ENCODE results near the gene KIAA0513. TPM values are rescaled to one million over a fixed set of nuclear protein-coding genes. Genes with fewer than 3 reads are reported as not detected.
"Not testable (repeated sequence)": the region's sequence is repeated elsewhere in the genome, so short reads cannot be mapped to it uniquely, and the experiment has no call there.

Gene KIAA0513
- total RNA-seq, 4 donors from 2014 or later, result 18.5 to 41.3 (median 34.5) TPM

GRCh38 chr16:85028685-85029407, 1.3 kb downstream of the KIAA0513 start:
- Histone ChIP-seq H3K27ac (peak overlapping the region; percentile 91 to 95 (median 92)), H3K4me1 (peaks cover 7 to 52% (median 39%) of the 10 kb centered on the region in 4 donors), H3K27me3 (no peaks in the 10 kb centered on the region), H3K9me3 (no peaks in the 10 kb centered on the region), H3K4me3 (peak overlapping the region; percentile 79 to 94 (median 90)), H3K36me3 (no peaks in the 10 kb centered on the region)
- in situ Hi-C loops (cut with MboI; ENCODE audit: low pct_ligation_motif_present in 1 of 4, low pct_unique_long_range_greater_than_20kb in 1 of 4, low sequenced_read_pairs in 3 of 4), result no loop called here
- intact Hi-C loops (cut with DNase I; ENCODE audit: low total_unique reads), result no loop called here
- DNase-seq, result peak; percentile 80
- 13 to 22% methylated on average over 10 to 17 of the region's 17 CpGs for WGBS, 2 donors (ENCODE audit: low coverage in 1 of 2)
- TF ChIP-seq EP300 (IDR thresholded peaks at IDR 0.05; ENCODE audit: low read depth), result no peak
- TF ChIP-seq POLR2AphosphoS5 (IDR thresholded peaks at IDR 0.05), result peak in 1 of 3 donors; percentile 52
- peak; percentile 35 for TF ChIP-seq POLR2A (IDR thresholded peaks at IDR 0.05)
- peak in 1 of 5 experiments; percentile 16 for TF ChIP-seq CTCF (IDR thresholded peaks at IDR 0.05)

- peak; percentile 46 for DNase-seq
- peak overlapping the region; percentile 91 to 95 (median 92) for H3K27ac ChIP-seq
- H3K9me3 ChIP-seq, result no peaks in the 10 kb centered on the region
- H3K36me3 ChIP-seq, result no peaks in the 10 kb centered on the region
- in situ Hi-C loops (cut with MboI; ENCODE audit: low pct_ligation_motif_present in 1 of 4, low pct_unique_long_range_greater_than_20kb in 1 of 4, low sequenced_read_pairs in 3 of 4) (no loop called here), intact Hi-C loops (cut with DNase I; ENCODE audit: low total_unique reads) (no loop called here)
- TF ChIP-seq CTCF (IDR thresholded peaks at IDR 0.05) (no peak), EP300 (IDR thresholded peaks at IDR 0.05; ENCODE audit: low read depth) (no peak), POLR2AphosphoS5 (IDR thresholded peaks at IDR 0.05) (no peak), POLR2A (IDR thresholded peaks at IDR 0.05) (no peak)
- H3K4me3 ChIP-seq, result peak overlapping the region in 1 of 4 donors; percentile 94
- H3K4me1 ChIP-seq, result peaks cover 7 to 52% (median 39%) of the 10 kb centered on the region in 4 donors
- WGBS, 2 donors (ENCODE audit: low coverage in 1 of 2), result 0 to 9% methylated on average over 3 to 4 of the region's 4 CpGs
- H3K27me3 ChIP-seq, result no peaks in the 10 kb centered on the region
Measured at GRCh38 chr16:85029408-85029784, 1.8 kb downstream of the KIAA0513 start.

GRCh38 chr16:85029981-85030401, 2.4 kb downstream of the KIAA0513 start:
- peak; percentile 54 for DNase-seq
- Histone ChIP-seq H3K36me3 (no peaks in the 10 kb centered on the region), H3K27ac (peak overlapping the region; percentile 91 to 95 (median 92)), H3K27me3 (no peaks in the 10 kb centered on the region), H3K9me3 (no peaks in the 10 kb centered on the region), H3K4me1 (peaks cover 7 to 52% (median 39%) of the 10 kb centered on the region in 4 donors), H3K4me3 (peak overlapping the region in 1 of 4 donors; percentile 94)
- WGBS, 2 donors (ENCODE audit: low coverage in 1 of 2), result 32 to 59% methylated on average over 6 to 16 of the region's 16 CpGs
- in situ Hi-C loops (cut with MboI; ENCODE audit: low pct_ligation_motif_present in 1 of 4, low pct_unique_long_range_greater_than_20kb in 1 of 4, low sequenced_read_pairs in 3 of 4), result no loop called here
- no peak for TF ChIP-seq POLR2A (IDR thresholded peaks at IDR 0.05)
- peak in 1 of 3 donors; percentile 30 for TF ChIP-seq POLR2AphosphoS5 (IDR thresholded peaks at IDR 0.05)
- no peak for TF ChIP-seq EP300 (IDR thresholded peaks at IDR 0.05; ENCODE audit: low read depth)
- TF ChIP-seq CTCF (IDR thresholded peaks at IDR 0.05), result no peak
- intact Hi-C loops (cut with DNase I; ENCODE audit: low total_unique reads), result no loop called here

GRCh38 chr16:85031451-85031850, 3.9 kb downstream of the KIAA0513 start:
- H3K9me3 ChIP-seq, result no peaks in the 10 kb centered on the region
- H3K27ac ChIP-seq, result peak overlapping the region in 1 of 4 donors; percentile 6
- no peak for DNase-seq
- no peak overlapping the region for H3K4me3 ChIP-seq
- peaks cover 7 to 45% (median 33%) of the 10 kb centered on the region in 4 donors for H3K4me1 ChIP-seq
- in situ Hi-C loops (cut with MboI; ENCODE audit: low pct_ligation_motif_present in 1 of 4, low pct_unique_long_range_greater_than_20kb in 1 of 4, low sequenced_read_pairs in 3 of 4), result no loop called here
- TF ChIP-seq EP300 (IDR thresholded peaks at IDR 0.05; ENCODE audit: low read depth), result no peak
- no peak for TF ChIP-seq POLR2A (IDR thresholded peaks at IDR 0.05)
- TF ChIP-seq POLR2AphosphoS5 (IDR thresholded peaks at IDR 0.05), result no peak
- TF ChIP-seq CTCF (IDR thresholded peaks at IDR 0.05), result no peak
- H3K27me3 ChIP-seq, result no peaks in the 10 kb centered on the region
- intact Hi-C loops (cut with DNase I; ENCODE audit: low total_unique reads), result no loop called here
- WGBS, 2 donors (ENCODE audit: low coverage in 1 of 2), result 69% methylated on average over 5 of the region's 5 CpGs
- H3K36me3 ChIP-seq, result no peaks in the 10 kb centered on the region

- DNase-seq; H3K27me3 ChIP-seq; H3K4me3 ChIP-seq; H3K27ac ChIP-seq; H3K9me3 ChIP-seq; intact Hi-C loops (cut with DNase I; ENCODE audit: low total_unique reads); in situ Hi-C loops (cut with MboI; ENCODE audit: low pct_ligation_motif_present in 1 of 4, low pct_unique_long_range_greater_than_20kb in 1 of 4, low sequenced_read_pairs in 3 of 4); H3K36me3 ChIP-seq: not testable (repeated sequence)
- 97 to 100% methylated on average over 1 to 4 of the region's 4 CpGs for WGBS, 2 donors (ENCODE audit: low coverage in 1 of 2)
- H3K4me1 ChIP-seq, result peaks cover 7 to 45% (median 27%) of the 10 kb centered on the region in 4 donors
Measured at GRCh38 chr16:85032187-85032586, 4.6 kb downstream of the KIAA0513 start.
